22Rv1 (cell line): Measurements from ENCODE around the gene KISS1R.

ENCODE experiments used
- H3K27ac ChIP-seq: fragments of 450-650 bp; 2 replicates; pipeline ENCODE4 v1.5.1; 2017
- ZFX ChIP-seq: fragments of 450-650 bp; IDR thresholded peaks from 2 replicates; pipeline ENCODE4 v1.6.1; 2017; ENCODE audit warnings: antibody characterized with exemption, borderline replicate concordance
- TF ChIP-seq, protein P1 (sequence below): fragments of 450-650 bp; IDR thresholded peaks from 2 replicates; pipeline ENCODE4 v1.5.1; 2017; ENCODE audit warnings: mild to moderate bottlenecking

Gene KISS1R

DNA sequence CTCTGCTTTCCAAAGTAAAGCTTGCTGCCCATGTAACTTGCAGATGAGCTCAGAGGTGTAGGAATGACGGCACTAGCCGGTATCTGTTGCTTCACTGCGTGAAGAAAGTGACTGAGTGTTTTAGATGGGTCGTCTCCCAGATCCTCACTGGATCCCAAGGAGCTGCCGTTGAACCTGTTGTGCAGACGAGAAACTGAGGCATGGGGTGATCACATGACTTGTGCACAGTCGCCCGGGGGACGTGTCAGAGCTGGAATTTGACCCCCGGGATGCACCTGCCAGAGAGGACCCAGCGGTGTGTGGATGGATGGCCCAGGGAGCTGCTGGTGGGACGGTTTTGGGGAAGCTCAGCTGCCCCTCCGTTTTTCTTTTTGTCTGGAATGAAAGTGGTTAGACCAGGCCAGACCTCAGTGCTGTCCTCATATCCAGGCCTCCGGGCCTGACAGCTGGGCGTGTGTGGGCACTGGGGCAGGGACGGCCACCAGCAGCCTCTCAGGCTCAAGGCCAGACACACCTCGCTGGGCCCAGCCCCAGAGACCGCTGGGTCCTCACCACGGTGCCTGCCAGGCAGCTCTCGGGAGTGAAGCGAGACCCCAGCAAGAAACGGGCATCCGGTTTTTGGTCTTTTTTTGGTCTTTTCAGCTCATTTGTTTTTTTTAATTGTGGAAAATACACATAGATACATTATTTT is 21.2 kb downstream of the KISS1R start:
- H3K27ac ChIP-seq: no peak overlapping the region
- TF ChIP-seq ZFX: no peak
- TF ChIP-seq, protein P1, sequence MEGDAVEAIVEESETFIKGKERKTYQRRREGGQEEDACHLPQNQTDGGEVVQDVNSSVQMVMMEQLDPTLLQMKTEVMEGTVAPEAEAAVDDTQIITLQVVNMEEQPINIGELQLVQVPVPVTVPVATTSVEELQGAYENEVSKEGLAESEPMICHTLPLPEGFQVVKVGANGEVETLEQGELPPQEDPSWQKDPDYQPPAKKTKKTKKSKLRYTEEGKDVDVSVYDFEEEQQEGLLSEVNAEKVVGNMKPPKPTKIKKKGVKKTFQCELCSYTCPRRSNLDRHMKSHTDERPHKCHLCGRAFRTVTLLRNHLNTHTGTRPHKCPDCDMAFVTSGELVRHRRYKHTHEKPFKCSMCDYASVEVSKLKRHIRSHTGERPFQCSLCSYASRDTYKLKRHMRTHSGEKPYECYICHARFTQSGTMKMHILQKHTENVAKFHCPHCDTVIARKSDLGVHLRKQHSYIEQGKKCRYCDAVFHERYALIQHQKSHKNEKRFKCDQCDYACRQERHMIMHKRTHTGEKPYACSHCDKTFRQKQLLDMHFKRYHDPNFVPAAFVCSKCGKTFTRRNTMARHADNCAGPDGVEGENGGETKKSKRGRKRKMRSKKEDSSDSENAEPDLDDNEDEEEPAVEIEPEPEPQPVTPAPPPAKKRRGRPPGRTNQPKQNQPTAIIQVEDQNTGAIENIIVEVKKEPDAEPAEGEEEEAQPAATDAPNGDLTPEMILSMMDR: no peak

DNA sequence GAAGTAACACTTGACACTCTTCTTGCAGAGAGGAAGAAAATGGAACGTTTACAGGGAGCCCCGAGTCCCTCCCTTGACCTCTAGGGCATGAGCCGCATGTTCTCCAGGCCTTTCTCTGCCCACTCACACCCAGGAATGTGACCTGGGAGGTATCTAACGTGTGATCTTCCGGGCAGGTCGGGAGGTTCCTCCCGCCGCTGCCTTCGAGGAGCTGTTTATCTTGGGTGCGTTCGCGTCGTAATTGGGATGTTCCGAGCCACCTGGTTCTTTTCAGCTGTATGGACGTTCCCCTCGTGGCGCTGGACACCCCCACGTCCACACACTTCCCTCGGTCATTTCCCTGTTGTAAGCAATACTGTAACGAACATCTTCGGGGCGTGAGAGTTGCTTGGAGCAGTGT is 22.3 kb downstream of the KISS1R start:
- H3K27ac ChIP-seq: no peak overlapping the region
- TF ChIP-seq, protein P1: no peak
- TF ChIP-seq ZFX: no peak

GRCh38 chr19:939922-940321 is 22.8 kb downstream of the KISS1R start:
- no peak overlapping the region for H3K27ac ChIP-seq
- TF ChIP-seq, protein P1: no peak
- no peak for TF ChIP-seq ZFX

GRCh38 chr19:940591-941291 is 23.6 kb downstream of the KISS1R start:
- no peak for TF ChIP-seq ZFX
- TF ChIP-seq, protein P1: peak; percentile 28; the same call in 1 of the 2 replicates
- peak overlapping the region; percentile 46 for H3K27ac ChIP-seq

- TF ChIP-seq, protein P1: no peak
- no peak for TF ChIP-seq ZFX
- no peak overlapping the region for H3K27ac ChIP-seq
These were observed 24.4 kb downstream of the KISS1R start for GRCh38 chr19:941292-942132.

DNA sequence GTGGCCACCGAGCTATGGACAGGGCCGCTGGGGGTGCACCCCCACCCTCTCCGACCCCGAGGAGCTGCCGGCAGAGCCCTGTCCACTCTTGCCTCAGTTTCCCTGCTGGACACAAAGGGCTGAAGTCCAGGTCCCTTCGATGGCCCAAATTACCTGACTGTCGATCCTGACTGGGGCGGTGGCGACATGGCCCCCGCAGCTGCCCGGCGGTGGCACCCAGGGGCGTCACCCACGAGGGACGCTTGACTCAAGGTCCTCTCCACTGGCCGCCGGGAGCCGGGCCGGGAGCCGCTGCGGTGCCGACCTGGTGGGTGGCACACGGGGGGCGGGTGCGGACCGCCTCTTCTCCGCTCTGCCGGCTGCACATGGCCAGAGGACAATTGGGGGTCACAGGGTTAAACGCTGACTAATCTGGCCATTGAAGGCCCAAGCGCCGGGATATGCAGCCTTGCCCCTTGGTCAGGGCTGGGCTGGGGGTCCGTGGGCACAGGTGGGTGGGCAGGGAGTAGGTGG is 25.1 kb downstream of the KISS1R start:
- no peak for TF ChIP-seq ZFX
- TF ChIP-seq, protein P1: no peak
- H3K27ac ChIP-seq: no peak overlapping the region
